ENCODE measurements around the gene RAD51B. TPM values are rescaled to one million over a fixed set of nuclear protein-coding genes. Genes with fewer than 3 reads are reported as not detected.

RAD51B gene
- total RNA-seq, 4 donors from 2014 or later, result 12.6 to 26.4 (median 16.7) TPM

GRCh38 chr14:68684466-68685418 is 865.2 kb downstream of the RAD51B start:
- H3K4me3 ChIP-seq, result no peak overlapping the region
- no peaks in the 10 kb centered on the region for H3K9me3 ChIP-seq
- H3K27me3 ChIP-seq, result no peaks in the 10 kb centered on the region
- DNase-seq (ENCODE audit: low spot score in 2 of 2), result no peak
- H3K27ac ChIP-seq, result peak overlapping the region in 3 of 4 donors; percentile 78 to 96 (median 90)
- H3K36me3 ChIP-seq, result no peaks in the 10 kb centered on the region
- TF ChIP-seq CTCF (IDR thresholded peaks at IDR 0.05), result no peak
- TF ChIP-seq POLR2A (IDR thresholded peaks at IDR 0.05), result no peak
- TF ChIP-seq EP300 (IDR thresholded peaks at IDR 0.05), result no peak
- H3K4me1 ChIP-seq, result peaks cover 0 to 66% (median 46%) of the 10 kb centered on the region in 4 donors
- WGBS, 2 donors, result 76 to 82% methylated on average over 5 of the region's 5 CpGs

- Histone ChIP-seq H3K4me1 (peaks cover 0 to 68% (median 46%) of the 10 kb centered on the region in 4 donors), H3K27me3 (no peaks in the 10 kb centered on the region), H3K27ac (peak overlapping the region in 3 of 4 donors; percentile 2 to 90 (median 78)), H3K9me3 (no peaks in the 10 kb centered on the region), H3K4me3 (no peak overlapping the region), H3K36me3 (no peaks in the 10 kb centered on the region)
- WGBS, 2 donors, result 86 to 87% methylated on average over 12 of the region's 12 CpGs
- no peak for DNase-seq (ENCODE audit: low spot score in 2 of 2)
- TF ChIP-seq CTCF (IDR thresholded peaks at IDR 0.05), result no peak
- TF ChIP-seq EP300 (IDR thresholded peaks at IDR 0.05), result no peak
- TF ChIP-seq POLR2A (IDR thresholded peaks at IDR 0.05), result no peak
Observed at GRCh38 chr14:68685419-68686204, 866.0 kb downstream of the RAD51B start.

- 100% methylated on average over 1 of the region's 1 CpG for WGBS, 2 donors
- no peak for TF ChIP-seq CTCF (IDR thresholded peaks at IDR 0.05)
- no peak for TF ChIP-seq EP300 (IDR thresholded peaks at IDR 0.05)
- TF ChIP-seq POLR2A (IDR thresholded peaks at IDR 0.05), result no peak
Observed at GRCh38 chr14:68686205-68686465, 866.6 kb downstream of the RAD51B start.

GRCh38 chr14:68686724-68687123 is 867.1 kb downstream of the RAD51B start:
- TF ChIP-seq CTCF (IDR thresholded peaks at IDR 0.05), result no peak
- no peak for TF ChIP-seq POLR2A (IDR thresholded peaks at IDR 0.05)
- TF ChIP-seq EP300 (IDR thresholded peaks at IDR 0.05), result no peak
- Histone ChIP-seq H3K4me1 (peaks cover 0 to 57% (median 34%) of the 10 kb centered on the region in 4 donors), H3K9me3 (no peaks in the 10 kb centered on the region), H3K36me3 (no peaks in the 10 kb centered on the region), H3K27me3 (no peaks in the 10 kb centered on the region), H3K27ac (no peak overlapping the region), H3K4me3 (no peak overlapping the region)
- no peak for DNase-seq (ENCODE audit: low spot score in 2 of 2)
- WGBS, 2 donors, result 89 to 92% methylated on average over 8 of the region's 8 CpGs

More at GRCh38 chr14:68686205-68686465, 866.6 kb downstream of the RAD51B start:
- Histone ChIP-seq H3K9me3 (no peaks in the 10 kb centered on the region), H3K27ac (peak overlapping the region in 1 of 4 donors; percentile 78), H3K27me3 (no peaks in the 10 kb centered on the region), H3K36me3 (no peaks in the 10 kb centered on the region), H3K4me1 (peaks cover 0 to 63% (median 40%) of the 10 kb centered on the region in 4 donors), H3K4me3 (no peak overlapping the region)
- no peak for DNase-seq (ENCODE audit: low spot score in 2 of 2)

GRCh38 chr14:68687746-68688145 is 868.2 kb downstream of the RAD51B start:
- H3K4me3 ChIP-seq, result no peak overlapping the region
- no peak for TF ChIP-seq CTCF (IDR thresholded peaks at IDR 0.05)
- no peak for TF ChIP-seq POLR2A (IDR thresholded peaks at IDR 0.05)
- no peak for TF ChIP-seq EP300 (IDR thresholded peaks at IDR 0.05)
- DNase-seq (ENCODE audit: low spot score in 2 of 2), result no peak
- H3K27me3 ChIP-seq, result no peaks in the 10 kb centered on the region
- 87 to 92% methylated on average over 11 of the region's 11 CpGs for WGBS, 2 donors
- no peak overlapping the region for H3K27ac ChIP-seq
- H3K9me3 ChIP-seq, result no peaks in the 10 kb centered on the region
- H3K4me1 ChIP-seq, result peaks cover 0 to 55% (median 26%) of the 10 kb centered on the region in 4 donors
- H3K36me3 ChIP-seq, result no peaks in the 10 kb centered on the region

All from tibial nerve (tissue), 4 donors.